ENCODE results near the gene DLG2. TPM values are rescaled to one million over a fixed set of nuclear protein-coding genes. Genes with fewer than 3 reads are reported as not detected.

DLG2 gene
- total and polyA plus RNA-seq, 2 donors (not counting 3 experiments of a cell fraction or from before 2014, with no cell fraction given), result 0.15 to 1.1 TPM

DNA sequence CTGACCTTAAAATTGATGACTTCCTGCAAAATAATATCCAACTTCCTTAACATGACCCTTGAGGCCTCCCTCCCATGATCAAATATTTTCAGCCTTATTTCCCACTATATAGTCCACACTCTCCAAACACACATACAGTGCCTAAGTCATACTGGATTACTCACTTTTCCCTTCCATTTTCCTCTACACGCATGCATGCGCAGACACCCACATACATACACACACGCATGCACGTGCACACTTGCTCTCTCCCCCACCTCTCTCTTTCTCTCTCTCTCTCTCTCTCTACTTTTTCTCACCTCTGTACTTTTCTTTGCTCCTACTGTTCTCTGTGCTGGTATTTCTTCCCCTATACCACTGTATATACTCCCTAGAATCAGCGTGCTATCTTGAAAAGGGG, 28.1 kb downstream of the DLG2 start:
- ChIA-PET POLR2A (no interaction called here), CTCF (no interaction called here)
- Histone ChIP-seq H4K20me1 (replicated peaks; ENCODE audit: control insufficient read depth, extremely low read depth, insufficient read depth, low read length) (no peaks in the 10 kb centered on the region), H3K36me3 (ENCODE audit: control insufficient read depth in 2 of 2, extremely low read depth in 1 of 2, insufficient read depth in 2 of 2, low read length in 2 of 2) (no peaks in the 10 kb centered on the region), H3K4me2 (ENCODE audit: insufficient read depth, low read length) (no peak overlapping the region), H2AFZ (ENCODE audit: low read depth, low read length) (no peak overlapping the region), H3K9ac (replicated peaks; ENCODE audit: extremely low read depth, insufficient read depth, low read length) (no peak overlapping the region), H3K4me1 (ENCODE audit: control insufficient read depth, extremely low read depth, insufficient read depth, low read length) (no peaks in the 10 kb centered on the region), H3K9me1 (replicated peaks; ENCODE audit: control insufficient read depth, extremely low read depth, insufficient read depth, low read length) (no peaks in the 10 kb centered on the region), H3K9me3 (replicated peaks; ENCODE audit: control insufficient read depth, insufficient read depth, low read length) (no peaks in the 10 kb centered on the region), H3K4me3 (replicated peaks in 1 of 3; ENCODE audit: insufficient read depth in 1 of 3, low read depth in 1 of 3, low read length in 3 of 3) (no peak overlapping the region), H3K79me2 (ENCODE audit: control insufficient read depth, insufficient read depth, low read length) (no peaks in the 10 kb centered on the region), H3K27me3 (ENCODE audit: control insufficient read depth in 2 of 2, insufficient read depth in 2 of 2, low read length in 2 of 2) (no peaks in the 10 kb centered on the region), H3K27ac (ENCODE audit: insufficient read depth, low read depth, low read length) (no peak overlapping the region)
- DNase-seq (ENCODE audit: low read depth, low spot score), result no peak
- no peak for TF ChIP-seq MYC (IDR thresholded peaks at IDR 0.05; ENCODE audit: low read depth, low read length)
- TF ChIP-seq POLR2A (IDR thresholded peaks at IDR 0.05; ENCODE audit: low read depth, low read length), result no peak
- TF ChIP-seq, protein P1, sequence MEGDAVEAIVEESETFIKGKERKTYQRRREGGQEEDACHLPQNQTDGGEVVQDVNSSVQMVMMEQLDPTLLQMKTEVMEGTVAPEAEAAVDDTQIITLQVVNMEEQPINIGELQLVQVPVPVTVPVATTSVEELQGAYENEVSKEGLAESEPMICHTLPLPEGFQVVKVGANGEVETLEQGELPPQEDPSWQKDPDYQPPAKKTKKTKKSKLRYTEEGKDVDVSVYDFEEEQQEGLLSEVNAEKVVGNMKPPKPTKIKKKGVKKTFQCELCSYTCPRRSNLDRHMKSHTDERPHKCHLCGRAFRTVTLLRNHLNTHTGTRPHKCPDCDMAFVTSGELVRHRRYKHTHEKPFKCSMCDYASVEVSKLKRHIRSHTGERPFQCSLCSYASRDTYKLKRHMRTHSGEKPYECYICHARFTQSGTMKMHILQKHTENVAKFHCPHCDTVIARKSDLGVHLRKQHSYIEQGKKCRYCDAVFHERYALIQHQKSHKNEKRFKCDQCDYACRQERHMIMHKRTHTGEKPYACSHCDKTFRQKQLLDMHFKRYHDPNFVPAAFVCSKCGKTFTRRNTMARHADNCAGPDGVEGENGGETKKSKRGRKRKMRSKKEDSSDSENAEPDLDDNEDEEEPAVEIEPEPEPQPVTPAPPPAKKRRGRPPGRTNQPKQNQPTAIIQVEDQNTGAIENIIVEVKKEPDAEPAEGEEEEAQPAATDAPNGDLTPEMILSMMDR (IDR thresholded peaks at IDR 0.05; ENCODE audit: extremely low read depth in 1 of 2, insufficient read depth in 1 of 2, low read depth in 1 of 2, low read length in 2 of 2), result no peak
- no peak for TF ChIP-seq POLR2AphosphoS5 (IDR thresholded peaks at IDR 0.05; ENCODE audit: insufficient read depth, low read depth, low read length)
- no peak for TF ChIP-seq FOS (IDR thresholded peaks at IDR 0.05; ENCODE audit: borderline replicate concordance, insufficient read depth, low read length)
- no peak for TF ChIP-seq JUN (IDR thresholded peaks at IDR 0.05; ENCODE audit: borderline replicate concordance, insufficient read depth, insufficient read length, low read depth)
- TF ChIP-seq EZH2 (IDR thresholded peaks at IDR 0.05; ENCODE audit: borderline replicate concordance, low read depth, low read length, severe bottlenecking), result no peak
- TF ChIP-seq, protein P2, sequence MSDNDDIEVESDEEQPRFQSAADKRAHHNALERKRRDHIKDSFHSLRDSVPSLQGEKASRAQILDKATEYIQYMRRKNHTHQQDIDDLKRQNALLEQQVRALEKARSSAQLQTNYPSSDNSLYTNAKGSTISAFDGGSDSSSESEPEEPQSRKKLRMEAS (IDR thresholded peaks at IDR 0.05; ENCODE audit: insufficient read depth, insufficient read length), result no peak
- no peak for TF ChIP-seq GATA2 (IDR thresholded peaks at IDR 0.05; ENCODE audit: insufficient read depth, insufficient read length, low read depth, low read length)
- no TSS peak for BruUV-seq (replicated peaks)
- dilution Hi-C loops (cut with MboI; ENCODE audit: extremely low pct_ligation_motif_present, low sequenced_read_pairs), result no loop called here
- intact Hi-C loops (cut with micrococcal nuclease), result loop anchor here (5.0 to 10.0 kb wide), 2 partner anchors 343 to 616 kb away; no protein-coding TSS in a partner anchor
- no peak for FAIRE-seq
